ENCODE data around the gene TRUB2. TPM values are rescaled to one million over a fixed set of nuclear protein-coding genes. Genes with fewer than 3 reads are reported as not detected.
A peak's percentile ranks its signal among the peaks of the same experiment; 100 is the strongest.

The TRUB2 gene
- total and polyA plus RNA-seq, 2 donors (not counting 3 experiments of a cell fraction or from before 2014, with no cell fraction given) = 21.1 to 39.3 TPM

- Histone ChIP-seq H3K79me2 (ENCODE audit: control insufficient read depth, insufficient read depth, low read length) (no peaks in the 10 kb centered on the region), H3K4me1 (ENCODE audit: control insufficient read depth, extremely low read depth, insufficient read depth, low read length) (peaks cover 11% of the 10 kb centered on the region), H4K20me1 (replicated peaks; ENCODE audit: control insufficient read depth, extremely low read depth, insufficient read depth, low read length) (no peaks in the 10 kb centered on the region), H3K27ac (ENCODE audit: insufficient read depth, low read depth, low read length) (no peak overlapping the region), H2AFZ (ENCODE audit: low read depth, low read length) (no peak overlapping the region), H3K9me1 (replicated peaks; ENCODE audit: control insufficient read depth, extremely low read depth, insufficient read depth, low read length) (no peaks in the 10 kb centered on the region), H3K9me3 (replicated peaks; ENCODE audit: control insufficient read depth, insufficient read depth, low read length) (no peaks in the 10 kb centered on the region), H3K4me2 (ENCODE audit: insufficient read depth, low read length) (no peak overlapping the region), H3K36me3 (ENCODE audit: control insufficient read depth in 2 of 2, extremely low read depth in 1 of 2, insufficient read depth in 2 of 2, low read length in 2 of 2) (peaks cover 4 to 14% of the 10 kb centered on the region in 2 experiments), H3K4me3 (replicated peaks in 1 of 3; ENCODE audit: insufficient read depth in 1 of 3, low read depth in 1 of 3, low read length in 3 of 3) (no peak overlapping the region), H3K9ac (replicated peaks; ENCODE audit: extremely low read depth, insufficient read depth, low read length) (no peak overlapping the region), H3K27me3 (ENCODE audit: control insufficient read depth in 2 of 2, insufficient read depth in 2 of 2, low read length in 2 of 2) (no peaks in the 10 kb centered on the region)
- POLR2A ChIA-PET = no interaction called here
- FAIRE-seq = peak; percentile 35
- TF ChIP-seq MYC (IDR thresholded peaks at IDR 0.05; ENCODE audit: low read depth, low read length) = no peak
- no TSS peak for BruUV-seq (replicated peaks)
- CTCF ChIA-PET = interaction anchor here (1.9 kb wide), 1 partner anchor 17 kb away, joined by 9 read pairs; no protein-coding TSS in a partner anchor
- DNase-seq (ENCODE audit: low read depth, low spot score) = no peak
- intact Hi-C loops (cut with micrococcal nuclease) = no loop called here
- dilution Hi-C loops (cut with MboI; ENCODE audit: extremely low pct_ligation_motif_present, low sequenced_read_pairs) = no loop called here
These were observed 36.6 kb upstream of the TRUB2 start for GRCh38 chr9:128358861-128359260.

GRCh38 chr9:128358090-128358489, 35.8 kb upstream of the TRUB2 start:
- Histone ChIP-seq H3K4me2 (ENCODE audit: insufficient read depth, low read length) (no peak overlapping the region), H3K9me1 (replicated peaks; ENCODE audit: control insufficient read depth, extremely low read depth, insufficient read depth, low read length) (no peaks in the 10 kb centered on the region), H3K9me3 (replicated peaks; ENCODE audit: control insufficient read depth, insufficient read depth, low read length) (no peaks in the 10 kb centered on the region), H3K4me3 (replicated peaks in 1 of 3; ENCODE audit: insufficient read depth in 1 of 3, low read depth in 1 of 3, low read length in 3 of 3) (no peak overlapping the region), H3K79me2 (ENCODE audit: control insufficient read depth, insufficient read depth, low read length) (no peaks in the 10 kb centered on the region), H3K4me1 (ENCODE audit: control insufficient read depth, extremely low read depth, insufficient read depth, low read length) (peaks cover 11% of the 10 kb centered on the region), H3K36me3 (ENCODE audit: control insufficient read depth in 2 of 2, extremely low read depth in 1 of 2, insufficient read depth in 2 of 2, low read length in 2 of 2) (peaks cover 4 to 17% of the 10 kb centered on the region in 2 experiments), H3K27ac (ENCODE audit: insufficient read depth, low read depth, low read length) (no peak overlapping the region), H4K20me1 (replicated peaks; ENCODE audit: control insufficient read depth, extremely low read depth, insufficient read depth, low read length) (no peaks in the 10 kb centered on the region), H3K9ac (replicated peaks; ENCODE audit: extremely low read depth, insufficient read depth, low read length) (no peak overlapping the region), H3K27me3 (ENCODE audit: control insufficient read depth in 2 of 2, insufficient read depth in 2 of 2, low read length in 2 of 2) (no peaks in the 10 kb centered on the region), H2AFZ (ENCODE audit: low read depth, low read length) (no peak overlapping the region)
- CTCF ChIA-PET = interaction anchor here (1.4 to 1.9 kb wide), 2 partner anchors 13 to 17 kb away, joined by 3 to 9 read pairs; partner anchors contain the start of gene URM1
- TF ChIP-seq MAX (IDR thresholded peaks at IDR 0.05; ENCODE audit: insufficient read depth, insufficient read length) (no peak), POLR2A (IDR thresholded peaks at IDR 0.05; ENCODE audit: low read depth, low read length) (no peak), POLR2AphosphoS5 (IDR thresholded peaks at IDR 0.05; ENCODE audit: insufficient read depth, low read depth, low read length) (no peak), FOS (IDR thresholded peaks at IDR 0.05; ENCODE audit: borderline replicate concordance, insufficient read depth, low read length) (no peak), GATA2 (IDR thresholded peaks at IDR 0.05; ENCODE audit: insufficient read depth, insufficient read length, low read depth, low read length) (no peak), CTCF (IDR thresholded peaks at IDR 0.05; ENCODE audit: extremely low read depth in 1 of 2, insufficient read depth in 1 of 2, low read depth in 1 of 2, low read length in 2 of 2) (no peak), JUN (IDR thresholded peaks at IDR 0.05; ENCODE audit: borderline replicate concordance, insufficient read depth, insufficient read length, low read depth) (no peak), EZH2 (IDR thresholded peaks at IDR 0.05; ENCODE audit: borderline replicate concordance, low read depth, low read length, severe bottlenecking) (no peak), MYC (IDR thresholded peaks at IDR 0.05; ENCODE audit: low read depth, low read length) (no peak)
- FAIRE-seq (no peak), DNase-seq (ENCODE audit: low read depth, low spot score) (no peak)
- no TSS peak for BruUV-seq (replicated peaks)
- dilution Hi-C loops (cut with MboI; ENCODE audit: extremely low pct_ligation_motif_present, low sequenced_read_pairs) (no loop called here), intact Hi-C loops (cut with micrococcal nuclease) (no loop called here)
- POLR2A ChIA-PET = no interaction called here

Data from endothelial cell of umbilical vein (primary cell).